ENCODE data around the gene MMP24OS.

GRCh38 chr20:35226884-35227681 lies 50.8 kb downstream of the MMP24OS start:
- no peak for TF ChIP-seq CTCF (conservative IDR thresholded peaks at IDR 0.05)
- no peak for TF ChIP-seq ZFX (IDR thresholded peaks at IDR 0.05)

Measured in C4-2B (cell line).